Measurements from ENCODE around the gene RASAL2. TPM values are rescaled to one million over a fixed set of nuclear protein-coding genes. Genes with fewer than 3 reads are reported as not detected.
A peak's percentile ranks its signal among the peaks of the same experiment; 100 is the strongest.

Gene RASAL2
- total RNA-seq, 1 donor from 2014 or later = 30.2 TPM

GRCh38 chr1:178528228-178528952, 434.5 kb downstream of the RASAL2 start:
- intact Hi-C loops (cut with DNase I) = no loop called here
- ATAC-seq = no peak
- no peak for DNase-seq (ENCODE audit: missing footprints)

DNA sequence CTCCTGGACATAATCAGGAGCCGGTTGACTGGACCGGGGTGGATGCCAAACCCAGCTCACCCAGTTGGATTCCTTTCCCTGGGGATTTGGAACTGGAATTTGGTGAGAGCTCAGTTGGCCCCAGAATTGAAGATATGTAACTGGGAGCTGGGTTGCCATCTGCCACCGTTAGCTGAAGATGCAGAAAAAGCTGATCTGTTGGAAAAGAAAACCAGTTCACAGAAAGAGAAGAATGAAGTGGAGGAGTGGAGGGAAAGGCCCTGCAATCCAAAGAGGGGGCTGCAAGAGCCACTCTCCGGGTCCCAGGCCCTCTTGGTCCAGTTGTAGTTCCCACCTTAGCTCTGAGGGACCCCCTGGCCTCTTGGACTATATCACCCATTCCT, 435.0 kb downstream of the RASAL2 start:
- ATAC-seq (no peak), DNase-seq (ENCODE audit: missing footprints) (no peak)
- intact Hi-C loops (cut with DNase I) = no loop called here

DNA sequence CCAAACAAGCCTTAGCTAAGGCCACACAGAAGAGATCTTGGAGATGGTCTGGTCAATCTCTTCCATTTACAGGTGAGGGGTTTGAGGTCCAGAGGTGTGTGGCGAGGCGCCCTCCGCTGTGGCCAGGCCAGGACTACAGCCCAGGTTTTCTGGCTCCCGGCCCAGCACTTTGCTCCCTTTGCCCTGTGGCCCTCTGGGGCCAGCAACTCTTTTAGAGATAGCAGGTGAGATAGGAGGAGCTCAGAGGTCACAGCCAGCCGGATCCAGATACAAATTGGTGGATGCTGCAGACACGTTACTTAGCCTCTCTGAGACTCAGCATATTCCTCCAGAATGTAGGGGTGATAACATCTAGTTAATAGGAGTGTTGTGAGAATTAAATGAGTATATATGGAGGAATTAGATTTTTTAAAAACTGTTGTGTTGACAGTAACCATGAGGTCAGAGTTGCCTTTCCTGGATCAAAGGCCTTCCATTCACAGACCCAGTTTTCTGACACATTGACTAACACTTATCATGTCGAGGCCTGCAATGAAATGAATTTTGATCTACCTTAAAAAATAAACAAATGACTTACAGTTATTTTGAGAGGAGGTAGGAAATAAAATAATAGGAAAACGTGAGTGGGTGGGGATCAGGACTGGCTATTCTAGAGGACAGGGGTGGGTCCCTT, 435.6 kb downstream of the RASAL2 start:
- intact Hi-C loops (cut with DNase I) = loop anchor here (10.0 kb wide), 1 partner anchor 225 kb away; no protein-coding TSS in a partner anchor
- DNase-seq (ENCODE audit: missing footprints) = no peak
- ATAC-seq = no peak

GRCh38 chr1:178530037-178530402, 436.1 kb downstream of the RASAL2 start:
- no peak for ATAC-seq
- intact Hi-C loops (cut with DNase I) = loop anchor here (10.0 kb wide), 1 partner anchor 225 kb away; no protein-coding TSS in a partner anchor

DNA sequence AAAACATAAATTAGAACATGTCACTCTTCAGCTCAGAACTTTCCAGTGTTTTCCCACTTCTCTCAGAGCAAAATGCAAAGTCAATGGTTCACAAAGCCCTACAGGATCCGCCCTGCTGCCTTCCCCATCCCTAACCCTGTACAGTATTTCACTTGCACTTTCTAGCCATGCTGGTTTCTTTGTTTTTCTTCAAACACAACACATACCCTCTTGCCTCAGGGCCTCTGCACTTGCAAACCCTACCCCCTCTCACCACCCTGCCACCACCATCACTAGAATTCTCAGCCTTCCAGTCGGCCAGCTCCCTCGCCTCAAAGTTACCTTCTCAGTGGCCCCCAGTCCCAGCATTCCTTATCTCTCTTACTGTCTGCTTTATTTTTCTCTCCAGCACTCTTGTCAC, 436.6 kb downstream of the RASAL2 start:
- DNase-seq (ENCODE audit: missing footprints) (no peak), ATAC-seq (no peak)
- intact Hi-C loops (cut with DNase I) = loop anchor here (10.0 kb wide), 1 partner anchor 226 kb away; no protein-coding TSS in a partner anchor

More at GRCh38 chr1:178530037-178530402, 436.1 kb downstream of the RASAL2 start:
- no peak for DNase-seq (ENCODE audit: missing footprints)

GRCh38 chr1:178531887-178532286, 438.0 kb downstream of the RASAL2 start:
- DNase-seq (ENCODE audit: missing footprints) = no peak
- intact Hi-C loops (cut with DNase I) = loop anchor here (2.0 to 10.0 kb wide), 2 partner anchors 227 to 471 kb away; no protein-coding TSS in a partner anchor
- peak; percentile 21 for ATAC-seq

DNA sequence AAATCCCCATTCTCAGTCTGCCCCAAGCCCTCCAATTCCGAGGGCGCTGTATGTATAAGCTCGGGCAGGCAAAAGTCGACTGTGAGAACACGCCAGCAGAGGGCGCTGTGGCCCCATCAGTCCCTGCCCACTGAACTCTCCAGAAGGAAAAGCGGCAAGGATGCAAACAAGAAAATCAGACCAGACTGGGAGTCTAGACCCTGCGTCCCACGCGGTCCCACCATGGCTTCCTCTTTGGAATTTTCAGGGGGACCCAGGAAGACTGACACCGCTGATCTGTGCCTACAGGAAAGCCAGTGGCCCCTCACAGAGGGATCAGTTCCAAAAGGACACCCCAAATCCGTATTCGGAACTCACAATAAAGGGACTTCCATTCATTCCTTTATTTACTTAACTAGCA, 438.5 kb downstream of the RASAL2 start:
- DNase-seq (ENCODE audit: missing footprints) (peak; percentile 90), ATAC-seq (peak; percentile 49)
- intact Hi-C loops (cut with DNase I) = loop anchor here (2.0 to 10.0 kb wide), 2 partner anchors 228 to 470 kb away; no protein-coding TSS in a partner anchor

- ATAC-seq (no peak), DNase-seq (ENCODE audit: missing footprints) (no peak)
- intact Hi-C loops (cut with DNase I) = loop anchor here (2.0 to 10.0 kb wide), 2 partner anchors 229 to 469 kb away; no protein-coding TSS in a partner anchor
These were observed 439.4 kb downstream of the RASAL2 start for GRCh38 chr1:178533121-178533946.

Other genes with a start within 250 kb of the RASAL2 start
- gene SEC16B, start 124.0 kb upstream of the RASAL2 start, total RNA-seq = 1.5 TPM